DMS79 (cell line): Measurements from ENCODE around the gene PIF1.

Source experiments
- DNase-seq: peaks from one replicate; lab custom pipeline; 2025; lab: John Stamatoyannopoulos, UW

PIF1 gene

DNA sequence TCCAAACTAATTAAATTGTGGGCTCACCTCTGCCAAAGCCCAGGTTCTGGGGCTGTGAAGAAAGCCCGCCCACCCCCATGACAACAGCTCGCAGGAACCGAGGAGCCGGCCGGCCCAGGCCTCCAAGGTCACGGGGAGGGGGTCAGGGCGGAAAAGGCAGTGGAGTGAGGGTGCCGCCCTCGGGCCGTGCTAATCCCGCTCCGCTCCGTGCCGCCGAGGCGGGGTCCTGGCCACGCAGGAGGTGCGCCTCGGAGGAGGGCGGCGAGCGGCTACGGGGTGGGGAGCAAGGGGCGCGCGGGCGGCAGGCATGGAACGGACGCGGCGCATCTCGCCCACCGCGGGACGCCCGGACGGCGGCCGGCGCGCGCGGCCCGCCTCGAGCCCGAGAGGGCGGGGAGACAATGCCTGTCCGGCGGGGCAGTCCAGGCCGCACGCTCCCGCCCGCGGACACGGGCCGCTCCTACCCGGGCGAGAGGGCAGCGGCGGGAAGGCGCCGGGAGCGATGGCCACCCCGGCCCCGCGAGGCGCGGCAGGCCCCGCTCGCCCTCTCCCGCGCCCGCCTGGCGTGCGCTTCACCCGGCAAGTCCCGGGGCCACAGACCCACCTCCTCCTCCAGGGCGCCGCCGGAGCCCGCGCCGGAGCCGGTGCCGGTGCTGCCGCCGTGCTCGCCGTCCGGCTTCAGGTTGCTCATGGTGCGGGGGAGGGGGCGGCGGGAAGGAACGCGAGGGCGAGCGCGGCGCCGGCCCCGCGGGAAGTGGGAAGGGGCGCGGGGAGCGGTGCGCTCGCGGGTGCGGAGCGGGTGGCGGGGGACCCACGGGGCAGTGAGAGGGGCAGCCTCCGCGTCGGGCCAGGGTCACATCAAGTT is 50.6 kb downstream of the PIF1 start:
- DNase-seq = no peak

DNA sequence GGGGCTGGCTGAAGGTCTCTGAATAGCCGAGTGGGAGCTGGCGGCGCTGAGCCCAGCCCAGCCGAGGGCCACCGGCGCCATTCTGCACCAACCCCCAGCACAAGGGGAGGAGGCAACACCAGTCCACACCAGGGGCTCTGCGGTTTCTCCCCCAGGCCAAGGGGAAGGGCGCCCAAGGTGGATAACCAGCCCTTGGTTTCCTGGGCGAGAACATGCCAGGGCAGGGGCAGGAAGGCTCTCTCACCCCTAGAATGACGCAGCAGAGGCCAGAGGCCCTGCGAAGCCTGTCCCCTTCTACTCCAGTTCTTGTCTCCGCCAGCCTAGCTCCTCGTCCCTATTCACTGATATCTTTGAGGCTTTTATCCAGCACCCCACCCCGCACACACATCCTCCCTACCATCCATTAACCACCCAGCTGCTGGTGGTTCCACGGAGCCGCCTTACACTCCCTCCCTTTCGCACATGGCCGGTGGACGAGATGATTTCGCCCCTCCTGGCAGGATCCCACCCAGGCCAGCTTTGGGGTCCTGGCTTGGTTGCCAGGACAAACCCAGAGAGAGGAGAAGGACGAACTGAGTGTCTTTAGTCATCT is 51.3 kb downstream of the PIF1 start:
- DNase-seq = no peak

DNA sequence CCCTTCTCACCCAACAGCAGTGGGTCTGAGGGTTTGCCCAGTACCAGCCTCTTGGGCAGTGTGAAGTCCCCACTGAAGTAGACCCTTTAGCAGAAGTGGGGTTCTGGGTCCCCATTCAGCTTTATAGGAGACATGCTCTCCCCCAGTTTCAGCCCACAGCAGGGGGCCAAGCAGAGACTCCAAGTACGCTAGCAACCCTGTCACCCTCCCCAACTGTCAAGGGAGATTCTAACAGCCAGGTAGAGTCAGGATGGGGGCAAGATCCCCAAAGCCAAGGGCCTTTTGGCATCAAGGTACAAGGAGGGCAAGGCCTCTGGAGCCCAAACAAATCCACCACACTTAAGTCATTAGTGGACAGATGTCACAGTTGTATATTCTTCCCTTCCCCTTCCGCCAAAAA is 51.8 kb downstream of the PIF1 start:
- DNase-seq = no peak

DNA sequence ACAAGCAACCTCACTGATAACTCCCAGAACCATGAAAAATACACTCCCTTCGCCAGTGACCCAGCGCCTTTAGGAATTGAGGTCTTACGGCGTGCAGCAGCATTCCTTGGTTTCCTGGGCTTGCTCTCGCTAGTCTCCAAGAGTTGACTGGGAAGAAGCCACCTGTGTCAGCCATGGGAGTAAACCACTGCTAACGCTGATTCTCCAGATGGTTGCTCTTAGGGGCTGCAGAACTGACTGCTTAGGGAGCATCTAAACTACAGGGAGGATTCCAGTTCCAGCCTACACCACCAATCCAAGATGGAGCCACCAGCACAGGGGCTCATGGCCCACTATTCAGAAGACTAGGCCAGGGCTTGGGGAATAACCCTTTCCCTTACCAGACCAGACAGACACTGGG is 52.5 kb downstream of the PIF1 start:
- DNase-seq = no peak

GRCh38 chr15:64772488-64772887 is 53.0 kb downstream of the PIF1 start:
- no peak for DNase-seq

DNA sequence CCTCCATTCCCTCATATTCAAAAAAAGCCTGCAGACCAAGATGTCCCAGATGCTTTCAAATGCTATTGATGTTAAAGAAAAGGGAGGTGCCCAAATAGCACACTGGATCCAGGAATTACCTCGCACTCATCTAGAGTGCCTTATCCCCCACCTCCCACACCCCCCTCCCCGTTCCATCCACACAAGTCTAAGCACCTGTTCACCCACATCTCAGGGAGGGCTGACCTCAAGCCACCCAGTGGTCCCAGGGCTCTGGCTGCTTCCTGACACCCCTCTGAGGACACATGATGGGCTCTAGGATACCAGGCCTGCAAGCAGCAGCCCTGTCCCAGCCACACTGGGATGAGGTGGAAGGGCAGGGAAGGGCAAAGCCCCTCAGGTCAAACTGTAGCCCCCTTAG is 54.8 kb downstream of the PIF1 start:
- no peak for DNase-seq

GRCh38 chr15:64767203-64767602 is 58.2 kb downstream of the PIF1 start:
- DNase-seq = no peak

DNA sequence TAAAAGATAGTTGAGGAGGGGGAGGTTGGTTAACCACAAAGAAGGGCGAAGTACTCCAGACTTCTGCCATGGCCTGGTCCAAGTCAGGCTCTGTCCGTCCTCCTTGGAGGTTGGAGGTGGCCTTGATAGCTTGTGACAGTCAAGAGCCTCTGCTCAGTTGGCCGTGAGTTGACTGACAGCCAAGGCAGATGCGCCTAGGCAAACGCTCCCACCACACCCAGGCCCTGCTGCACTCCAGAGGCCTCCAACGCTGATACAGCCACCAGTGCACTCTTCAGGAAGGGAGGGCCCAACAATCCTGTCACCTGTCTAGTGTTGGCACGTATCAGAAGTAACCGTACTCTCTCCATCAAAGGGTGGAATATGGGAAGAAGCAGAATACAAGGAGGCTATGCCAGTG is 59.4 kb downstream of the PIF1 start:
- DNase-seq = no peak
